ENCODE data around the gene CFAP20DC. TPM values are rescaled to one million over a fixed set of nuclear protein-coding genes. Genes with fewer than 3 reads are reported as not detected.

Gene CFAP20DC
- total RNA-seq, 1 experiment from 2014 or later: 2.9 TPM

- Histone ChIP-seq H3K9ac (ENCODE audit: low read length) (no peak overlapping the region), H3K79me2 (ENCODE audit: insufficient read depth, low read length) (no peaks in the 10 kb centered on the region), H3K9me3 (ENCODE audit: control insufficient read depth in 1 of 2, insufficient read depth in 1 of 2, low read depth in 1 of 2, low read length in 2 of 2) (no peaks in the 10 kb centered on the region), H3K4me1 (ENCODE audit: control insufficient read depth in 1 of 2, insufficient read depth in 2 of 2, low read length in 2 of 2) (no peaks in the 10 kb centered on the region), H3K4me2 (ENCODE audit: low read length) (no peak overlapping the region), H3K36me3 (ENCODE audit: control insufficient read depth in 1 of 2, insufficient read depth in 2 of 2, low read length in 2 of 2) (no peaks in the 10 kb centered on the region), H3K27ac (ENCODE audit: low read depth, low read length) (no peak overlapping the region), H4K20me1 (ENCODE audit: insufficient read depth) (no peaks in the 10 kb centered on the region), H3K9me2 (ENCODE audit: insufficient read depth) (no peaks in the 10 kb centered on the region), H3K4me3 (replicated peaks in 1 of 2; ENCODE audit: low read depth in 1 of 2, low read length in 2 of 2) (no peak overlapping the region), H3K27me3 (ENCODE audit: insufficient read depth, low read length) (no peaks in the 10 kb centered on the region), H2AFZ (ENCODE audit: low read depth, low read length, poor library complexity, severe bottlenecking) (no peak overlapping the region)
- ChIA-PET CTCF (interaction anchor here (1.1 kb wide), 1 partner anchor 39 kb away, joined by 3 read pairs; no protein-coding TSS in a partner anchor), RAD21 (ENCODE audit: low non-redundant PET in 1 of 2, low total read pairs in 2 of 2, uncharacterized antibody in 2 of 2, unreplicated experiment in 2 of 2) (no interaction called here), POLR2A (no interaction called here)
- TF ChIP-seq POLR2A (IDR thresholded peaks at IDR 0.05; ENCODE audit: borderline replicate concordance, extremely low read depth, insufficient read depth, insufficient read length): no peak
- TF ChIP-seq SIN3A (IDR thresholded peaks at IDR 0.05; ENCODE audit: low read depth): no peak
- no peak for TF ChIP-seq SP1 (IDR thresholded peaks at IDR 0.05; ENCODE audit: low read depth)
- TF ChIP-seq, protein P1, sequence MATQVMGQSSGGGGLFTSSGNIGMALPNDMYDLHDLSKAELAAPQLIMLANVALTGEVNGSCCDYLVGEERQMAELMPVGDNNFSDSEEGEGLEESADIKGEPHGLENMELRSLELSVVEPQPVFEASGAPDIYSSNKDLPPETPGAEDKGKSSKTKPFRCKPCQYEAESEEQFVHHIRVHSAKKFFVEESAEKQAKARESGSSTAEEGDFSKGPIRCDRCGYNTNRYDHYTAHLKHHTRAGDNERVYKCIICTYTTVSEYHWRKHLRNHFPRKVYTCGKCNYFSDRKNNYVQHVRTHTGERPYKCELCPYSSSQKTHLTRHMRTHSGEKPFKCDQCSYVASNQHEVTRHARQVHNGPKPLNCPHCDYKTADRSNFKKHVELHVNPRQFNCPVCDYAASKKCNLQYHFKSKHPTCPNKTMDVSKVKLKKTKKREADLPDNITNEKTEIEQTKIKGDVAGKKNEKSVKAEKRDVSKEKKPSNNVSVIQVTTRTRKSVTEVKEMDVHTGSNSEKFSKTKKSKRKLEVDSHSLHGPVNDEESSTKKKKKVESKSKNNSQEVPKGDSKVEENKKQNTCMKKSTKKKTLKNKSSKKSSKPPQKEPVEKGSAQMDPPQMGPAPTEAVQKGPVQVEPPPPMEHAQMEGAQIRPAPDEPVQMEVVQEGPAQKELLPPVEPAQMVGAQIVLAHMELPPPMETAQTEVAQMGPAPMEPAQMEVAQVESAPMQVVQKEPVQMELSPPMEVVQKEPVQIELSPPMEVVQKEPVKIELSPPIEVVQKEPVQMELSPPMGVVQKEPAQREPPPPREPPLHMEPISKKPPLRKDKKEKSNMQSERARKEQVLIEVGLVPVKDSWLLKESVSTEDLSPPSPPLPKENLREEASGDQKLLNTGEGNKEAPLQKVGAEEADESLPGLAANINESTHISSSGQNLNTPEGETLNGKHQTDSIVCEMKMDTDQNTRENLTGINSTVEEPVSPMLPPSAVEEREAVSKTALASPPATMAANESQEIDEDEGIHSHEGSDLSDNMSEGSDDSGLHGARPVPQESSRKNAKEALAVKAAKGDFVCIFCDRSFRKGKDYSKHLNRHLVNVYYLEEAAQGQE (IDR thresholded peaks at IDR 0.05; ENCODE audit: low read depth): no peak
- ATAC-seq (no peak), DNase-seq (ENCODE audit: low read depth, low spot score) (no peak)
- BruUV-seq (replicated peaks): no TSS peak
- intact Hi-C loops (cut with micrococcal nuclease): no loop called here
Measured at GRCh38 chr3:59013611-59014010, 36.2 kb downstream of the CFAP20DC start.

- H4K20me1 ChIP-seq (ENCODE audit: insufficient read depth): no peaks in the 10 kb centered on the region
- no peaks in the 10 kb centered on the region for H3K9me3 ChIP-seq (ENCODE audit: control insufficient read depth in 1 of 2, insufficient read depth in 1 of 2, low read depth in 1 of 2, low read length in 2 of 2)
- no TSS peak for BruUV-seq (replicated peaks)
- RAD21 ChIA-PET (ENCODE audit: low non-redundant PET in 1 of 2, low total read pairs in 2 of 2, uncharacterized antibody in 2 of 2, unreplicated experiment in 2 of 2): no interaction called here
- H3K79me2 ChIP-seq (ENCODE audit: insufficient read depth, low read length): no peaks in the 10 kb centered on the region
- H3K4me3 ChIP-seq (replicated peaks in 1 of 2; ENCODE audit: low read depth in 1 of 2, low read length in 2 of 2): no peak overlapping the region
- H3K36me3 ChIP-seq (ENCODE audit: control insufficient read depth in 1 of 2, insufficient read depth in 2 of 2, low read length in 2 of 2): no peaks in the 10 kb centered on the region
- CTCF ChIA-PET: no interaction called here
- no peak overlapping the region for H3K27ac ChIP-seq (ENCODE audit: low read depth, low read length)
- H3K27me3 ChIP-seq (ENCODE audit: insufficient read depth, low read length): no peaks in the 10 kb centered on the region
- intact Hi-C loops (cut with micrococcal nuclease): no loop called here
- no peaks in the 10 kb centered on the region for H3K9me2 ChIP-seq (ENCODE audit: insufficient read depth)
- H3K4me2 ChIP-seq (ENCODE audit: low read length): no peak overlapping the region
- POLR2A ChIA-PET: no interaction called here
- DNase-seq (ENCODE audit: low read depth, low spot score) (no peak), ATAC-seq (no peak)
- H2AFZ ChIP-seq (ENCODE audit: low read depth, low read length, poor library complexity, severe bottlenecking): no peak overlapping the region
- H3K9ac ChIP-seq (ENCODE audit: low read length): no peak overlapping the region
- H3K4me1 ChIP-seq (ENCODE audit: control insufficient read depth in 1 of 2, insufficient read depth in 2 of 2, low read length in 2 of 2): peaks cover 0 to 5% of the 10 kb centered on the region in 2 experiments; a peak in 1 of 4 replicates
- TF ChIP-seq CBX3 (IDR thresholded peaks at IDR 0.05; ENCODE audit: low read depth): no peak
- TF ChIP-seq, protein P2, sequence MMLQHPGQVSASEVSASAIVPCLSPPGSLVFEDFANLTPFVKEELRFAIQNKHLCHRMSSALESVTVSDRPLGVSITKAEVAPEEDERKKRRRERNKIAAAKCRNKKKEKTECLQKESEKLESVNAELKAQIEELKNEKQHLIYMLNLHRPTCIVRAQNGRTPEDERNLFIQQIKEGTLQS (IDR thresholded peaks at IDR 0.05): no peak
- no peak for TF ChIP-seq YY1 (IDR thresholded peaks at IDR 0.05; ENCODE audit: extremely low read depth, insufficient replicate concordance, low read depth, low read length)
- TF ChIP-seq, protein P3, sequence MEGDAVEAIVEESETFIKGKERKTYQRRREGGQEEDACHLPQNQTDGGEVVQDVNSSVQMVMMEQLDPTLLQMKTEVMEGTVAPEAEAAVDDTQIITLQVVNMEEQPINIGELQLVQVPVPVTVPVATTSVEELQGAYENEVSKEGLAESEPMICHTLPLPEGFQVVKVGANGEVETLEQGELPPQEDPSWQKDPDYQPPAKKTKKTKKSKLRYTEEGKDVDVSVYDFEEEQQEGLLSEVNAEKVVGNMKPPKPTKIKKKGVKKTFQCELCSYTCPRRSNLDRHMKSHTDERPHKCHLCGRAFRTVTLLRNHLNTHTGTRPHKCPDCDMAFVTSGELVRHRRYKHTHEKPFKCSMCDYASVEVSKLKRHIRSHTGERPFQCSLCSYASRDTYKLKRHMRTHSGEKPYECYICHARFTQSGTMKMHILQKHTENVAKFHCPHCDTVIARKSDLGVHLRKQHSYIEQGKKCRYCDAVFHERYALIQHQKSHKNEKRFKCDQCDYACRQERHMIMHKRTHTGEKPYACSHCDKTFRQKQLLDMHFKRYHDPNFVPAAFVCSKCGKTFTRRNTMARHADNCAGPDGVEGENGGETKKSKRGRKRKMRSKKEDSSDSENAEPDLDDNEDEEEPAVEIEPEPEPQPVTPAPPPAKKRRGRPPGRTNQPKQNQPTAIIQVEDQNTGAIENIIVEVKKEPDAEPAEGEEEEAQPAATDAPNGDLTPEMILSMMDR (IDR thresholded peaks at IDR 0.05 in 2 of 3, conservative IDR thresholded peaks at IDR 0.05 in 1 of 3; ENCODE audit: borderline replicate concordance in 1 of 3, insufficient read depth in 1 of 3, low read depth in 2 of 3, low read length in 2 of 3): no peak
- TF ChIP-seq EZH2 (IDR thresholded peaks at IDR 0.05): no peak
- TF ChIP-seq TCF7L2 (IDR thresholded peaks at IDR 0.05; ENCODE audit: borderline replicate concordance, extremely low read depth, insufficient read depth, insufficient read length): no peak
- no peak for TF ChIP-seq SRF (IDR thresholded peaks at IDR 0.05; ENCODE audit: low read depth)
- no peak for TF ChIP-seq RAD21 (IDR thresholded peaks at IDR 0.05; ENCODE audit: low read depth)
- TF ChIP-seq EGR1 (IDR thresholded peaks at IDR 0.05; ENCODE audit: low read depth): no peak
Measured at GRCh38 chr3:59006634-59007517, 42.9 kb downstream of the CFAP20DC start.

All from HCT116 (cell line).